ENCODE data around the gene TMEM242.
"Not testable (repeated sequence)": the region's sequence is repeated elsewhere in the genome, so short reads cannot be mapped to it uniquely, and the experiment has no call there.

Gene TMEM242

GRCh38 chr6:157312757-157313156 lies 10.6 kb downstream of the TMEM242 start:
- TF ChIP-seq CTCF (IDR thresholded peaks at IDR 0.05; ENCODE audit: low read length, missing control alignments), result no peak
- no peak overlapping the region for H3K4me3 ChIP-seq (replicated peaks; ENCODE audit: low read depth, low read length)
- DNase-seq (ENCODE audit: low read depth), result no peak

GRCh38 chr6:157310693-157311092 lies 12.6 kb downstream of the TMEM242 start:
- H3K4me3 ChIP-seq (replicated peaks; ENCODE audit: low read depth, low read length); DNase-seq (ENCODE audit: low read depth): not testable (repeated sequence)

- H3K4me3 ChIP-seq (replicated peaks; ENCODE audit: low read depth, low read length), result no peak overlapping the region
- no peak for DNase-seq (ENCODE audit: low read depth)
- TF ChIP-seq CTCF (IDR thresholded peaks at IDR 0.05; ENCODE audit: low read length, missing control alignments), result no peak
Measured at GRCh38 chr6:157307661-157308060, 15.7 kb downstream of the TMEM242 start.

- no peak for DNase-seq (ENCODE audit: low read depth)
- TF ChIP-seq CTCF (IDR thresholded peaks at IDR 0.05; ENCODE audit: low read length, missing control alignments), result no peak
- H3K4me3 ChIP-seq (replicated peaks; ENCODE audit: low read depth, low read length), result no peak overlapping the region
Measured at GRCh38 chr6:157305670-157306653, 17.4 kb downstream of the TMEM242 start.

- H3K4me3 ChIP-seq (replicated peaks; ENCODE audit: low read depth, low read length), result no peak overlapping the region
- DNase-seq (ENCODE audit: low read depth), result peak; percentile 42
- no peak for TF ChIP-seq CTCF (IDR thresholded peaks at IDR 0.05; ENCODE audit: low read length, missing control alignments)
Measured at GRCh38 chr6:157304899-157305663, 18.2 kb downstream of the TMEM242 start.

- no peak for TF ChIP-seq CTCF (IDR thresholded peaks at IDR 0.05; ENCODE audit: low read length, missing control alignments)
- H3K4me3 ChIP-seq (replicated peaks; ENCODE audit: low read depth, low read length), result no peak overlapping the region
- DNase-seq (ENCODE audit: low read depth), result no peak
Measured at GRCh38 chr6:157302736-157303135, 20.6 kb downstream of the TMEM242 start.

GRCh38 chr6:157300436-157300835 lies 22.9 kb downstream of the TMEM242 start:
- DNase-seq (ENCODE audit: low read depth), result no peak
- no peak overlapping the region for H3K4me3 ChIP-seq (replicated peaks; ENCODE audit: low read depth, low read length)
- no peak for TF ChIP-seq CTCF (IDR thresholded peaks at IDR 0.05; ENCODE audit: low read length, missing control alignments)

Measured in fibroblast of pulmonary artery (primary cell).